A549 treated with DMSO at 1 μM for 4 hours (cell line): ENCODE results near the gene GLS2. TPM values are rescaled to one million over a fixed set of nuclear protein-coding genes. Genes with fewer than 3 reads are reported as not detected.

ENCODE experiments used
- total RNA-seq: library from RNA; stranded (reverse); fragments of 200-300 nt; extraction: Qiagen RNA extraction; gene quantifications from 5 replicates; pipeline ENCODE4 v1.2.3, GENCODE V29; 2022; ENCODE audit warnings: low read depth

GLS2 gene
- total RNA-seq = 0.07 to 0.26 TPM (median 0.22 TPM) in 4 of 5 replicates, not detected in the other

GRCh38 chr12:56488041-56488955 lies at the start of gene GLS2:
TSS of gene GLS2 (minus strand) at chr12:56488161. CDS start at chr12:56488118, 43 bp downstream.

DNA sequence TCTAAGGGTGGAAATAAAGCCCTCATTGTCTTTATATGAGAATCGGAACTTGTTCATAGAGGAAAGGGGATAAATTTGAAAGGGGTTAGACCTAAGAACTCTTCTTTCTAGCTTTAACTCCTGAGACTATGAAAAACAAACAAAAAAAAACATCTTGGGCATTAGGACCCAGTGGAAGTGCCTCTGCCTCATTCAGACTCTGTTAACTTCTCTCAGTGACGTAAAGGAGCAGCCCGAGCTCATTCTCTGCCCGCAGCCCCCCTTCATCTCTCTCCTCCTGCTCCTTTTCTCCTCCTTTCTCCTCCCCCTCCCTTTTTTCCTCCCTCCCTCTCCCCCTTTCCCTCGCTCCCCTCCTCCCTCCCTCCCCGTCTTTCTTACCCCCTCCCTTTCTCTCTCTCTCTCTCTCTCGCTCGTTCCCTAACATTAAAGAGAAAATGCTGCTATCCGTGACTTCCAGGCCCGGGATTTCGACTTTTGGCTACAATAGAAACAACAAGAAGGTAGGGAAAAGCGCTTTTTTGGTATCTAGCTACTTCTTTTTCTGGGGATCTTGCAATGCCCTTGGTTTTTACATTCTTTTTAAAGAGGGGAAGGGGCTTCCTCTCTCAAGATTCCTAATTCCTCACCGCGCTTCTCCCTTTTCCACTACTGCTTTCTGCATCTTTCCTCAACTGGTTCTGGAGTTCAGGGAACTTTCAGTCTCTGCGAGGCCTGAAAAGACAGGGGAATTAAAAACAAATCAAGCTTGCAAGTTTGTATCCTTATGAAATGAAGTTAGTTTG lies 33.8 kb upstream of the GLS2 start, which contains the start of gene RBMS2:
Gene RBMS2, plus strand, starts transcription at position 231 of the 782 bp plus-strand sequence. Its CDS starts 204 bp downstream, at position 435.

GRCh38 chr12:56468216-56469006 lies 19.6 kb downstream of the GLS2 start, which contains the start of gene SPRYD4:
TSS of gene SPRYD4 (plus strand) at chr12:56468578. CDS start at chr12:56468592, 14 bp downstream.

GRCh38 chr12:56454557-56454956 lies 33.4 kb downstream of the GLS2 start, which contains the start of gene MIP:
TSS of gene MIP (minus strand) at chr12:56454657. CDS start at chr12:56454613, 44 bp downstream.

DNA sequence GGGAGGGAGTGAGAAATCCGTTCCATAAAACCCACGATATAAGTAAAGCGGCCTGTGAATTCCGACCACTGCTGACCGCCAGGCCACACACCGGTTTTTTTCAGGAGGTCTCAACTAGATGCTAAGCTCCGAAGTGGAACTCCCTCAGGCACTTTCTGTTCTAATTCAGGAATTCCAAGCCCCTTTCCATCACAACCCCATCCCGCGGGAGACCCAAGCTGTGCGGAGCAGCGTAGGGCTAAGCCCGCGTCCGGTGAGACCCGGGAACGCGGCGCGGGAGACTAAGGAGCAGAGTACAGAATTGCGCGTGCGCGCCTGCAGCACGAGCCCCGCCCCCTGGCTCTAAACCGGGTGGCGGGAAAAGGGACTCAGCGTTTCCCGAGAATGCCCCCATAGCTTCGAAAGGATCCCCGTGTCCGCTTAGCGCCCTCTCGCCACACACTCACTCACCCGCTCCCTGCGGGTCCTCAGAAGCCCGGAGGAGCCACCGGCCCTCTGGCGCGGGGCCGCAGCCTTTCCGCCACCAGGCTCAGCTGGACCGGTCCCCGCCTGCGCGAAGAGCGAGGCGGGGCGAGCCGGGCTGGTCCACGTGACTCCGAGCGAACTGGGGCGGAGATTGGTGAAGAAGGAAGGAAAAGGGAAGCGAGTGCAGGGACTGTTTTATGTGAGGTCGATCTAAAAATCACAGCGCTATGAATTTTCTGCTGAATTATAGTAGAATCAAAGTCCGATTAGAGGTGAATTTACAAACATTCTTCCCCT lies 38.9 kb downstream of the GLS2 start, which contains the start of gene TIMELESS:
Gene TIMELESS, minus strand, starts transcription at position 567 of the 762 bp plus-strand sequence. CDS start 15,256 bp downstream, outside the sequence.

Other genes starting within 250 kb of the GLS2 start
- 41.6 to 52.3 TPM (median 47.6 TPM) in 5 replicates for gene ANKRD52, start 229.8 kb downstream of the GLS2 start, total RNA-seq
- 18.9 to 20.5 TPM (median 19.7 TPM) in 5 replicates for gene COQ10A, start 221.2 kb downstream of the GLS2 start, total RNA-seq
- 157 to 191 TPM (median 164 TPM) in 5 replicates for gene CS, start 187.8 kb downstream of the GLS2 start, total RNA-seq
- gene CNPY2, start 172.2 kb downstream of the GLS2 start, total RNA-seq = 115 to 154 TPM (median 150 TPM) in 5 replicates
- gene PAN2, start 154.2 kb downstream of the GLS2 start, total RNA-seq = 13.4 to 17.8 TPM (median 16.8 TPM) in 5 replicates
- 0.32 to 0.84 TPM (median 0.50 TPM) in 5 replicates for gene IL23A, start 149.3 kb downstream of the GLS2 start, total RNA-seq
- gene STAT2, start 128.1 kb downstream of the GLS2 start, total RNA-seq = 10.0 to 15.3 TPM (median 14.0 TPM) in 5 replicates
- gene APOF, start 125.3 kb downstream of the GLS2 start, total RNA-seq = not detected in 5 replicates
- gene TIMELESS, start 38.7 kb downstream of the GLS2 start, total RNA-seq = 35.0 to 42.2 TPM (median 41.8 TPM) in 5 replicates
- 0.15 to 0.30 TPM in 2 of 5 replicates, not detected in the others for gene MIP, start 33.5 kb downstream of the GLS2 start, total RNA-seq
- 1.9 to 2.0 TPM (median 2.0 TPM) in 5 replicates for gene SPRYD4, start 19.6 kb downstream of the GLS2 start, total RNA-seq
- 13.4 to 28.7 TPM (median 17.0 TPM) in 5 replicates for gene RBMS2, start 33.7 kb upstream of the GLS2 start, total RNA-seq
- gene BAZ2A, start 142.2 kb upstream of the GLS2 start, total RNA-seq = 35.5 to 48.2 TPM (median 45.8 TPM) in 5 replicates
- 826 to 929 TPM (median 883 TPM) in 5 replicates for gene ATP5F1B, start 157.8 kb upstream of the GLS2 start, total RNA-seq
- 384 to 463 TPM (median 435 TPM) in 5 replicates for gene PTGES3, start 200.1 kb upstream of the GLS2 start, total RNA-seq
- gene NACA, start 237.1 kb upstream of the GLS2 start, total RNA-seq = 1,463 to 1,776 TPM (median 1,523 TPM) in 5 replicates